Tibial artery (tissue), 4 donors: ENCODE results near the gene DCST1.

ENCODE experiments used
- DNase-seq, 2 donors: peaks; one replicate each; pipeline ENCODE4 v3.0.0-alpha.2; 2019
- H3K27ac ChIP-seq, 2 donors: fragments of 200-600 bp; sonication (generic) in 1 of 2; 1 replicate in 1 of 2; 2 replicates in 1 of 2; pipeline ENCODE4 v1.5.1; 2018 to 2019; ENCODE audit warnings: mild to moderate bottlenecking in 1 of 2
- H3K27me3 ChIP-seq, 2 donors: fragments of 200-600 bp; sonication (generic) in 1 of 2; one replicate each; pipeline versions ENCODE4 v1.5.1 to v1.6.0; 2016 to 2019
- H3K36me3 ChIP-seq, 3 donors: fragments of 200-600 bp; sonication (generic) in 2 of 3; one replicate each; pipeline ENCODE4 v1.5.1; 2016 to 2019; ENCODE audit warnings: mild to moderate bottlenecking in 2 of 3
- H3K4me1 ChIP-seq, 4 donors: fragments of 200-600 bp; sonication (generic) in 2 of 4; 1 replicate in 3 of 4; 2 replicates in 1 of 4; pipeline ENCODE4 v1.5.1; 2016 to 2019
- H3K4me3 ChIP-seq, 2 donors: fragments of 200-600 bp; sonication (generic) in 1 of 2; 1 replicate in 1 of 2; 2 replicates in 1 of 2; pipeline ENCODE4 v1.5.1; 2018 to 2019; ENCODE audit warnings: mild to moderate bottlenecking in 2 of 2
- H3K9me3 ChIP-seq, 3 donors: fragments of 200-600 bp; sonication (generic) in 1 of 3; one replicate each; pipeline ENCODE4 v1.5.1; 2016 to 2019
- intact Hi-C: fragments of 100-400 bp; cut with DNase I; formaldehyde crosslinking; loops from one replicate; pipeline ENCODE4 v1.15.0; 2023; ENCODE audit warnings: low total_unique reads
- TF ChIP-seq, protein P1 (sequence below), 2 experiments: fragments of 200-600 bp in 1 of 2; fragments of 450-650 bp in 1 of 2; IDR thresholded peaks; one replicate each; pipeline ENCODE4 v1.5.1; 2017 to 2019; ENCODE audit warnings: antibody characterized with exemption in 2 of 2, mild to moderate bottlenecking in 1 of 2, moderate library complexity in 1 of 2

The DCST1 gene

GRCh38 chr1:155091071-155092051 is 57.7 kb downstream of the DCST1 start:
- intact Hi-C loops, result loop anchor here (2.0 to 5.0 kb wide), 2 partner anchors 36 to 75 kb away; partner anchors contain the start of gene EFNA1
- DNase-seq, result peak; percentile 64 to 82
- H3K9me3 ChIP-seq, result no peaks in the 10 kb centered on the region
- TF ChIP-seq, protein P1, sequence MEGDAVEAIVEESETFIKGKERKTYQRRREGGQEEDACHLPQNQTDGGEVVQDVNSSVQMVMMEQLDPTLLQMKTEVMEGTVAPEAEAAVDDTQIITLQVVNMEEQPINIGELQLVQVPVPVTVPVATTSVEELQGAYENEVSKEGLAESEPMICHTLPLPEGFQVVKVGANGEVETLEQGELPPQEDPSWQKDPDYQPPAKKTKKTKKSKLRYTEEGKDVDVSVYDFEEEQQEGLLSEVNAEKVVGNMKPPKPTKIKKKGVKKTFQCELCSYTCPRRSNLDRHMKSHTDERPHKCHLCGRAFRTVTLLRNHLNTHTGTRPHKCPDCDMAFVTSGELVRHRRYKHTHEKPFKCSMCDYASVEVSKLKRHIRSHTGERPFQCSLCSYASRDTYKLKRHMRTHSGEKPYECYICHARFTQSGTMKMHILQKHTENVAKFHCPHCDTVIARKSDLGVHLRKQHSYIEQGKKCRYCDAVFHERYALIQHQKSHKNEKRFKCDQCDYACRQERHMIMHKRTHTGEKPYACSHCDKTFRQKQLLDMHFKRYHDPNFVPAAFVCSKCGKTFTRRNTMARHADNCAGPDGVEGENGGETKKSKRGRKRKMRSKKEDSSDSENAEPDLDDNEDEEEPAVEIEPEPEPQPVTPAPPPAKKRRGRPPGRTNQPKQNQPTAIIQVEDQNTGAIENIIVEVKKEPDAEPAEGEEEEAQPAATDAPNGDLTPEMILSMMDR (IDR thresholded peaks at IDR 0.05), result peak; percentile 93 to 99
- no peaks in the 10 kb centered on the region for H3K36me3 ChIP-seq
- no peak overlapping the region for H3K4me3 ChIP-seq
- H3K27ac ChIP-seq, result no peak overlapping the region
- H3K4me1 ChIP-seq, result peaks cover 0 to 24% (median 14%) of the 10 kb centered on the region in 4 donors
- H3K27me3 ChIP-seq, result peaks cover 0 to 4% of the 10 kb centered on the region in 2 donors

DNA sequence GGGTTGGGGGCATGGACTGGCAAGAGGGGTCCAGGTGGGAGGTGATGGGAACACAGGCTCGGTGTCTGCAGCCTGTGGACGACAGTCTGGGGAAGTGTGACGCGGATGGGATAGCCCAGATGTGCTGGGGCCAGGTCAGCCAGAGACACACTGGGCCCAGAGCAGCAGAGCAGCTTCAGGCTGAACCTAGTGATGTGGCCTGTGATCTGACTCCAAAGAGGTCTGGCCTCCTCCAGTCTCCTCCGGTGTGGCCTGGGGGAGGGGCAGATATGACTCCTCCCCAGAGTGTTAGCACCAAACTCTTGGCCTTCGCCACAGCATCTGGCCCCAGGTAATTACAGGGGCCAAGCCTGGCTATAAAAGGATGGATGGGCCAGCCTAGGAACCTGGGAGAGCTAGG is 58.5 kb downstream of the DCST1 start:
- no peak overlapping the region for H3K4me3 ChIP-seq
- peaks cover 0 to 22% (median 14%) of the 10 kb centered on the region in 4 donors for H3K4me1 ChIP-seq
- TF ChIP-seq, protein P1 (IDR thresholded peaks at IDR 0.05), result no peak
- H3K27me3 ChIP-seq, result peaks cover 0 to 4% of the 10 kb centered on the region in 2 donors
- H3K9me3 ChIP-seq, result no peaks in the 10 kb centered on the region
- H3K36me3 ChIP-seq, result no peaks in the 10 kb centered on the region
- H3K27ac ChIP-seq, result no peak overlapping the region
- no peak for DNase-seq
- intact Hi-C loops, result loop anchor here (5.0 kb wide), 1 partner anchor 35 kb away; the partner anchor contains the start of gene EFNA1

GRCh38 chr1:155092641-155093040 is 59.0 kb downstream of the DCST1 start:
- Histone ChIP-seq H3K36me3 (no peaks in the 10 kb centered on the region), H3K27ac (no peak overlapping the region), H3K9me3 (no peaks in the 10 kb centered on the region), H3K4me1 (peaks cover 0 to 22% (median 14%) of the 10 kb centered on the region in 4 donors), H3K27me3 (peaks cover 0 to 4% of the 10 kb centered on the region in 2 donors), H3K4me3 (no peak overlapping the region)
- intact Hi-C loops, result loop anchor here (5.0 kb wide), 1 partner anchor 35 kb away; the partner anchor contains the start of gene EFNA1
- DNase-seq, result no peak
- TF ChIP-seq, protein P1 (IDR thresholded peaks at IDR 0.05), result no peak

GRCh38 chr1:155093911-155094621 is 60.4 kb downstream of the DCST1 start:
- no peaks in the 10 kb centered on the region for H3K9me3 ChIP-seq

DNA sequence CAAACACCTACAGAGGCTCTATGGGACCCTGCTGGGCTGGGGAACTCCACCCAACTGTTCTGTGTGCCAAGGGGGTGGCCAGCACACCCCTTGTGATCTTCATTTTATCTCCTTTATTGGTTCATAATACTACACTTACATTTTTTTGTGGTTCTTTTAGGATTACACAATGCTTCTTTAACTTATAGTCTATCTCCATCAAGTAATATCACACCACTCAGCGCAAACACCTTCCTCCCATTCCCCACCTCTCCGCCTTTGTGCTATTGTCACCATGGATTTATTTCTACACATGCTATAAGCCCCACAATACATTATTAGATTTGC is 61.0 kb downstream of the DCST1 start:
- DNase-seq, result no peak
- H3K4me3 ChIP-seq, result no peak overlapping the region
- H3K4me1 ChIP-seq, result peaks cover 0 to 22% (median 14%) of the 10 kb centered on the region in 4 donors
- H3K27ac ChIP-seq, result peak overlapping the region in 1 of 2 donors; percentile 21
- H3K9me3 ChIP-seq, result no peaks in the 10 kb centered on the region
- H3K36me3 ChIP-seq, result no peaks in the 10 kb centered on the region
- peaks cover 0 to 11% of the 10 kb centered on the region in 2 donors for H3K27me3 ChIP-seq
- TF ChIP-seq, protein P1 (IDR thresholded peaks at IDR 0.05), result no peak
- intact Hi-C loops, result loop anchor here (5.0 kb wide), 1 partner anchor 33 kb away; the partner anchor contains the start of gene EFNA1

More at GRCh38 chr1:155093911-155094621, 60.4 kb downstream of the DCST1 start:
- no peak overlapping the region for H3K4me3 ChIP-seq
- intact Hi-C loops, result loop anchor here (5.0 kb wide), 1 partner anchor 33 kb away; the partner anchor contains the start of gene EFNA1
- H3K27me3 ChIP-seq, result peaks cover 0 to 11% of the 10 kb centered on the region in 2 donors
- TF ChIP-seq, protein P1 (IDR thresholded peaks at IDR 0.05), result peak; percentile 43 to 47
- H3K36me3 ChIP-seq, result no peaks in the 10 kb centered on the region
- H3K27ac ChIP-seq, result peak overlapping the region; percentile 10 to 21
- peaks cover 0 to 22% (median 14%) of the 10 kb centered on the region in 4 donors for H3K4me1 ChIP-seq
- no peak for DNase-seq
